NOMO-1 (cell line): ENCODE data around the gene TRIO.
"Not testable (repeated sequence)": the region's sequence is repeated elsewhere in the genome, so short reads cannot be mapped to it uniquely, and the experiment has no call there.

Experiments
- DNase-seq, 2 experiments: peaks; one replicate each; lab custom pipeline; 2025; ENCODE audit not compliant: unreplicated experiment in 2 of 2; lab: John Stamatoyannopoulos, UW

TRIO gene

GRCh38 chr5:14204785-14205321 is 61.7 kb downstream of the TRIO start:
- DNase-seq = peak; percentile 91 to 92

DNA sequence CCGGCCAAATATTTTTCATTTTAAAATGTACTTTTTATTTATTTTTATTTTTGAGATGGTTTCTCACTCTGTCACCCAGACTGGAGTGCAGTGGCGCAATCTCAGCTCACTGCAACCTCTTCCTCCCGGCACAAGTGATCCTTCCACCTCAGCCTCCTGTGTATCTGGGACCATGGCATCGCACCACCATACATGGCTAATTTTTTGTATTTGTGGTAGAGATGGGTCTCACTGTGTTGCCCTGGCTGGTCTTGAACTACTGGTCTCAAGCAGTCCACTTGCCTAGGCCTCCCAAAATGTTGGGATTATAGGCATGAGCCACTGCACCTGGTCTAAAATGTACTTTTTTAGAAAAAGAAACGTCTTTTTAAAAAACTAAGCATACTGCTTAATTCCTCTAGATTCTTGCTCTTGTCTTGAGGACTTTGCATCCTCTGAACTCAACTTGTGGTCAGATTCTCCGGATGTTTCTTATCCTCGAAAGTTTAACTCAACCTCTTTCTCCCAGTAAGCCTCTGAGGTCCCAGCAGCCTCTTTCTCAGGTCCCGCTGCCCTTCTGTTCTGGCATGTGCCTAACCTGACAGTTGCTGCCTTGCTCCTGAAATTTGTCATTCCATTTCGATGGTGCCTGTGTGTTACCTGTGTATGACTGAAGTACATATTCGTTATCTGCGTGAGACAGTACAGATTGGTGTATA is 63.0 kb downstream of the TRIO start:
- DNase-seq = no peak

DNA sequence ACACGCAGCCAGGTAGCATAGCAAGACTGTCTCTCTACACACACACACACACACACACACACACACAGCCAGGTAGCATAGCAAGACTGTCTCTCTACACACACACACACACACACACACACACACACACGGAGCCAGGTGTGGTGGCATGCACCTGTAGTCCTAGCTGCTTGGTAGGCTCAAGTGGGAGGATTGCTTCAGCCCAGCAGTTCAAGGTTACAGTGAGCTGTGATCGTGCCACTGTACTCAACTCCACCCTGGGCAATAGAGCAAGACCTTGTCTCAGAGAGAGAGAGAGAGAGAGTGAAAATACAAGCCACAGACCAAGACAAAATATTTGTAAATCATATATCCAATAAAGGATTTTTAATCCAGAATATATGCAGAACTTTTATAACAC is 64.3 kb downstream of the TRIO start:
- not testable (repeated sequence) for DNase-seq

- peak; percentile 34 to 82 for DNase-seq
These were observed 65.2 kb downstream of the TRIO start for GRCh38 chr5:14208071-14209021.

- DNase-seq = no peak
These were observed 66.2 kb downstream of the TRIO start for GRCh38 chr5:14209222-14209822.

DNA sequence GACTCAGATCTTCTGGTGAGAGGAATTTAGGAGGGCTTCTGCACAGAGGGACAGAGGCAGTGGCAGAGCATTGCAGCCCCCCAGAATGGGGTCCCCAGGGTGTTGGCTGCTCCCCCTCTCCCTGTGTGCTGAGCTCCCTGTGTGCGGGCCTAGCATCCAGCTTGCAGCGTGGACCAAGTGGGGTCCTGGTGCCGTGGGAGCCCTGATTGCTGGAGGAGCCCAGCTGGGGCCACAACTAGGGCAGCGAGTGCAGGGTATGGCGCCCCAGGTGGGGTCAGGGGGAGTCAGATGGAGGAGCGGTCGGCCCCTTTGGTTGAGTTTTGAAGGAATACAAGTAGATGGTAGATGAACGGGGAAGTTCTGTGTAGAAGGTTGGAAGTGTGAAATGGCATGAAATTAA is 66.7 kb downstream of the TRIO start:
- no peak for DNase-seq

GRCh38 chr5:14210729-14211128 is 67.6 kb downstream of the TRIO start:
- DNase-seq = no peak

- peak in 1 of 2 experiments; percentile 16 for DNase-seq
These were observed 69.0 kb downstream of the TRIO start for GRCh38 chr5:14211818-14212803.

GRCh38 chr5:14212838-14213237 is 69.7 kb downstream of the TRIO start:
- no peak for DNase-seq

DNA sequence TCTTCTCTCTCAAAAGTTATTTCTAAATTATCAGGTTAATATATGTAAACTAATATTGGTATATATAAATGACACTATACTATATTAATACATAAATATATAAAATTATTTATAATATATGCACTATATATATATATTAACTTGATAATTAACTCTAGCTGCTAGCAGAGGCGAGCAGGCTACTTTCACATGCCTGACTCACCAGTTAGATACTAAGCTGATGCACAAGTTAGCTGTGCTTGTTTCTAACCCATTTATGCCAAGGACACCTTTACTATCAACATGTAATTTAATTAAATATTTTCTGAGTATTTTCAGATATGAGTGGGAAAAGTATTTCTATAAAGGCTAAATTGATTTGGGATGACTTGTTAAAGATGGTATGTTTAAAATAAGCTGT is 70.1 kb downstream of the TRIO start:
- no peak for DNase-seq

GRCh38 chr5:14213813-14214585 is 70.9 kb downstream of the TRIO start:
- DNase-seq = no peak

DNA sequence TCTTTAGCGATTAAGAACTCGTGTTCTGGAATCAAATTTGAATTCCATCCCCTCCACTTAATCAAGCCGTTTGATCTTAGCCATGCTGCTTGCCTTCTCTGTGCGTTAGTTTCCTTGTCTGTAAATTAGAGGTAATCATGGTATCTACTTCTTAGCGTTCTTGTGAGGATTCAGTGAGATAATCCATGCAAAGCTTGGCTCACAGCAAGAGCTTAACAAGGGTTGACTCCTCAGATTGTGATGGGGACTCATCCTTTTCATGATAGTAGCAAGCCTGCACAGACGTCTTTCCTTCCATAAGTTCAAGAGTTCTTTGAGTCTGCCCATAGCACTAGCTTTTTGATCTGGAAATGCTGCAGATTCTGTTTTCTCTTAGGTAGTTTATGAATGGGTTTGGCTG is 72.8 kb downstream of the TRIO start:
- DNase-seq = no peak

DNA sequence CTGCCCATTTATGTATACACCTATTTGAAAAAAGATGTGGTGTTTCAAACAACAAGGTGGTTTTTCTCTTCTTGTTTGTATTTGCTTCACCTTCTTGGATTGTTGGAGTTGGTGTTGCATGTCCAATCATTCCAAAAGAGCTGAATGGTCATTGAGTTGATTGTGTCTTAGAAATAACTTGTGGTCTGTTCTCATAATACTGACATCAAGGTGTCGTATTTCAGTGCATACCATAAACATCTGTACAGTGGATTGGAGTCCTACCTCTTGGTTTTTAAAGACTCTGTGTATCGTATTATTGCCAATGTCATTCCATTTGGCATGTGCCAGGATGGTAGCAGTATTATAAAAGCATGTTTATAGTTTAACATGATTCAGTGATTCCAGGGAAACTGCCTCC is 73.2 kb downstream of the TRIO start:
- DNase-seq = no peak

DNA sequence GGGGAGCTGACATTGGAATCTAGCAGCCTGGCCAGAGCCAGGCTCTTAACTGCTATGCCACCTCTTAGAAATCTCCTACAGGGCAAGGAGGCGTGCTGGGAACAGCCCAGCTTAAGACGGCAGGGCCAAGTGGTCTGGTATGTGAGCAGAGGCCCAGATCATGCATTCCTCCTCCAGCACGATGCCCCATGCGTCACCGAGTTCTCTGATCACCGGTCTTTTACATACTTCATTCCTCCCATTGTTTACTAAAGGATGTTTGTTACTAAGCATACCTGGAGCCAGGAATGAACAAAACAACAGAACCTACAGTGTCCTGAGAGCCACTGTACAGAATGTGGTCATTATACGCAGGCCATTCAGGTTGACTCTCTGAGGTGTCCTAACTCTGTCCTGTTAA is 73.8 kb downstream of the TRIO start:
- no peak for DNase-seq

- no peak for DNase-seq
These were observed 74.4 kb downstream of the TRIO start for GRCh38 chr5:14217587-14217986.

DNA sequence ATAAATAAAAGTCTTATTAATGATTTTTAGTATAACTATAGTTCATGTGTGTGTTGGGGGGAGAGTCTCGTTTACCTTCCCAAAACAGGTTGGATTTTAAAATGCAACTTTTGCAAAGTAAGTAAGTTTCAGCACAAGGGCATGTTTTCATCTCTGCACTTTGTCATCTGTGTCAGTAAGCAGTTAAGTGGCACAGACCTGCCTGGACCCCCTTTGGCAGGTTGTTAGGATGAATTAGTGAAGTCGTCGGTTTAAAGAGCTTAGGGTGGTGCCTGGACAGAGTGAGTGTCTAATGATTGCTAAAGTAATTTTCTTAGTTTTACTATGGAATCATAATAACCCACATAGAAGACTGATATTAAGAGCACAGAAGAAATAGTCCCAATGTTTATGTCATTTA is 74.9 kb downstream of the TRIO start:
- DNase-seq = no peak

GRCh38 chr5:14218480-14218879 is 75.3 kb downstream of the TRIO start:
- no peak for DNase-seq

- DNase-seq = no peak
These were observed 75.9 kb downstream of the TRIO start for GRCh38 chr5:14218897-14219573.
